Memory B cell (primary cell): ENCODE results near the gene PPP1R1B.

Experiments used
- ATAC-seq: fragments of 150-1000 bp; cut with Tn5 transposase; 2 replicates; pipeline ENCODE4 v1.10.0; 2021; ENCODE audit warnings: low read depth, mild to moderate bottlenecking, moderate library complexity
- DNase-seq, 2 donors: peaks; one replicate each; pipeline ENCODE4 v3.0.0; 2022; ENCODE audit warnings: low spot score in 2 of 2
- H3K27ac Mint-ChIP-seq: one replicate; pipeline ENCODE4 v1.8.0; 2022; ENCODE audit warnings: mild to moderate bottlenecking, moderate library complexity, mixed read lengths
- H3K27me3 Mint-ChIP-seq: one replicate; pipeline ENCODE4 v1.8.0; 2022; ENCODE audit warnings: mixed read lengths
- H3K36me3 Mint-ChIP-seq: one replicate; pipeline ENCODE4 v1.8.0; 2022; ENCODE audit warnings: mild to moderate bottlenecking, mixed read lengths
- H3K4me1 Mint-ChIP-seq: one replicate; pipeline ENCODE4 v1.8.0; 2022; ENCODE audit warnings: mixed read lengths
- H3K4me3 Mint-ChIP-seq: one replicate; pipeline ENCODE4 v1.8.0; 2022; ENCODE audit warnings: mild to moderate bottlenecking, moderate library complexity, mixed read lengths
- H3K9me3 Mint-ChIP-seq: one replicate; pipeline ENCODE4 v1.8.0; 2022; ENCODE audit warnings: mixed read lengths

The PPP1R1B gene

GRCh38 chr17:39627712-39628516 lies 1.2 kb downstream of the PPP1R1B start:
- H3K4me3 Mint-ChIP-seq: peak overlapping the region; percentile 16
- DNase-seq (no peak), ATAC-seq (no peak)
- no peaks in the 10 kb centered on the region for H3K9me3 Mint-ChIP-seq
- H3K36me3 Mint-ChIP-seq: no peaks in the 10 kb centered on the region
- no peak overlapping the region for H3K27ac Mint-ChIP-seq
- H3K4me1 Mint-ChIP-seq: peaks cover 20% of the 10 kb centered on the region
- H3K27me3 Mint-ChIP-seq: peaks cover 31% of the 10 kb centered on the region

- Mint-ChIP-seq H3K36me3 (no peaks in the 10 kb centered on the region), H3K27me3 (peaks cover 31% of the 10 kb centered on the region), H3K4me1 (peaks cover 19% of the 10 kb centered on the region)
Observed at GRCh38 chr17:39628655-39629493, 2.1 kb downstream of the PPP1R1B start.

GRCh38 chr17:39629494-39629880 lies 2.7 kb downstream of the PPP1R1B start:
- DNase-seq: no peak
- H3K9me3 Mint-ChIP-seq: no peaks in the 10 kb centered on the region
- peaks cover 31% of the 10 kb centered on the region for H3K27me3 Mint-ChIP-seq
- no peak overlapping the region for H3K4me3 Mint-ChIP-seq
- H3K36me3 Mint-ChIP-seq: no peaks in the 10 kb centered on the region
- no peak overlapping the region for H3K27ac Mint-ChIP-seq
- peaks cover 18% of the 10 kb centered on the region for H3K4me1 Mint-ChIP-seq
- no peak for ATAC-seq

More at GRCh38 chr17:39628655-39629493, 2.1 kb downstream of the PPP1R1B start:
- Mint-ChIP-seq H3K9me3 (no peaks in the 10 kb centered on the region), H3K27ac (no peak overlapping the region), H3K4me3 (no peak overlapping the region)
- ATAC-seq (no peak), DNase-seq (no peak)

- Mint-ChIP-seq H3K4me3 (no peak overlapping the region), H3K36me3 (no peaks in the 10 kb centered on the region), H3K4me1 (peaks cover 16% of the 10 kb centered on the region), H3K9me3 (no peaks in the 10 kb centered on the region), H3K27me3 (peaks cover 29% of the 10 kb centered on the region), H3K27ac (no peak overlapping the region)
- no peak for ATAC-seq
- DNase-seq: no peak
Observed at GRCh38 chr17:39629898-39630297, 3.1 kb downstream of the PPP1R1B start.

DNA sequence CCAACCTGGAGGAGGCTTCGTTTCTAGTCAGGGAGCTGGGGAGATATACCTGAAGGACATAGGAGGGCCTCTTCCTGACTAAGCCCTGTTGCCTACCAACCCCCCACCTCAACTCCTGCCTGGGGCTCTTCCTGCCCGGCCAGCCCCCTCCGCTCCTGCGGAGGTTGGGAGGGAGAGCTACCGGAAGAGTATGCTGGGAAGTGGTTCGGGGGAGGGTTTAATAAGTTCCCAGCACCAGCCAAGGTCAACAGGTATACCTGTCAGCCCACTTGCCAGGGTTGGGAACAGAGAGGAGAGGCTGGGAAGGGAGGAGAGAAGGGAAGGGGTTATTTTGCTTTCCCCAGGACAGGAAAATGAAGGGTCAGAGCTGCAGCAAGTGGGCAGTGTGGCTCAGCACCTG lies 4.7 kb downstream of the PPP1R1B start:
- DNase-seq: no peak
- ATAC-seq: no peak
- no peaks in the 10 kb centered on the region for H3K36me3 Mint-ChIP-seq
- H3K27me3 Mint-ChIP-seq: peaks cover 19% of the 10 kb centered on the region
- H3K27ac Mint-ChIP-seq: no peak overlapping the region
- H3K4me1 Mint-ChIP-seq: peaks cover 12% of the 10 kb centered on the region
- H3K9me3 Mint-ChIP-seq: no peaks in the 10 kb centered on the region
- H3K4me3 Mint-ChIP-seq: no peak overlapping the region

DNA sequence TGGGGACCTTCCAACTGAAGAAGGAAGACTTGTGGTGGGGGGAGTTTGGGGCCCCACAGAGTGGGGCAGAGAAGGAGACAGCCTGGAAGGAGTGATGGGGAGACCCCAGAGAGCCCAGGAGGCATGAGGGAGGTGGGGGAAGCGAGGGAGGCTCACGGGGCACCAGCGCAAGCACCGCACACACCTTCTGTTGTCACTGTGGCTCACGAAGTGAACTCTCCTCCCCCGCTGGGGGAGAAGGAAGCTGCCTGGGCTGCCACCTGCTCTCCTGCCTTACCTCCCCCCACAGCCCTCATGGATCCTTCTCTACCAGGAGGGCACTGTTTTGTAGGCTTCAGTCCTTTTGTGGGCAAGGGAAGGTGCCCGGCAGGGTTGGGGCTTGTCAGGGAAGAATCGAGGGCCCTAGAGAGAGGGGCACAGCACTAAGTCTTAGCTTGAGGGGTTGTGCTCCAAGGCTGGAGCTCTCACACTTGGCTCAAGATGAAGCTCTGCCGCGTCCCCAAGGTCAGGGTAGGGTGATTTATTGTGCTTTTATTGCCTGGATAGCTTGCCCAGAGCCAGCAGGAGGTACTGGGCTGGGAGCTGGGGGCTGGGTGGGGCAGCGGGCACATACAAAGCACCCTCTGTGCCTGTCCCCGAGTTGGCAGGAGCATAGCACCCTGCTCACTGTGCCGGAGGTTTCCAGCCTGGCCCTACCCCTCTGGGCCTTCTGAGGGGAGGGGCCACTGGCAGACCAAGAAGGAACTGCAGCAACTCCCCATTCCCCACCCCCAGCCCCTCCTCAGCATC lies 5.6 kb downstream of the PPP1R1B start:
- peaks cover 17% of the 10 kb centered on the region for H3K27me3 Mint-ChIP-seq
- no peak overlapping the region for H3K4me3 Mint-ChIP-seq
- H3K9me3 Mint-ChIP-seq: no peaks in the 10 kb centered on the region

DNA sequence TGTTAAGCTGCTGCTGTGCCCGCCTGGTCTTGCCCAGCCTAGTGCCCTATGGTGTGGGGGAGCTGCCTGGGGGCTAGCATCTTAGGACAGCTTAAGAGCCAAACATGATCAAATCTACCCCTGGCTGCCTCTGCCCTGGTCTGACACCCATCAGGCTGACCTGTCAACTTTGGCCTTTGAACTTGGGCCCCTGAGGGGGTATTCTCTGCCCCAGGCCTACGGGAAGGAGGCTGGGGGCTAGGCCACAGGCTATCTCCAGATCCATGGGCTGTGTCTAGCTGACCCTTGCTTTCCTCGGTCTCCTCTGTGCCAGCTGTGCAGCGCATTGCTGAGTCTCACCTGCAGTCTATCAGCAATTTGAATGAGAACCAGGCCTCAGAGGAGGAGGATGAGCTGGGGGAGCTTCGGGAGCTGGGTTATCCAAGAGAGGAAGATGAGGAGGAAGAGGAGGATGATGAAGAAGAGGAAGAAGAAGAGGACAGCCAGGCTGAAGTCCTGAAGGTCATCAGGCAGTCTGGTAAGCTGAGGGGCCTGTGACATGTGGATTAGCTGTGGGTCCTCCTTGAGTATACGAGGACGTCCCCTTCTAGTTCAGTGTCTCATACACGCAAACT lies 6.9 kb downstream of the PPP1R1B start:
- Mint-ChIP-seq H3K27ac (no peak overlapping the region), H3K36me3 (no peaks in the 10 kb centered on the region), H3K4me1 (peaks cover 21% of the 10 kb centered on the region), H3K4me3 (no peak overlapping the region), H3K9me3 (no peaks in the 10 kb centered on the region), H3K27me3 (peaks cover 11% of the 10 kb centered on the region)
- no peak for ATAC-seq
- no peak for DNase-seq

More for the DNA sequence above, 5.6 kb downstream of the PPP1R1B start:
- Mint-ChIP-seq H3K36me3 (no peaks in the 10 kb centered on the region), H3K4me1 (peaks cover 11% of the 10 kb centered on the region), H3K27ac (no peak overlapping the region)
- ATAC-seq (no peak), DNase-seq (no peak)

- ATAC-seq: no peak
- H3K36me3 Mint-ChIP-seq: no peaks in the 10 kb centered on the region
- no peak overlapping the region for H3K4me3 Mint-ChIP-seq
- no peak overlapping the region for H3K27ac Mint-ChIP-seq
- H3K9me3 Mint-ChIP-seq: no peaks in the 10 kb centered on the region
- DNase-seq: peak; percentile 40 to 44
- peaks cover 10% of the 10 kb centered on the region for H3K27me3 Mint-ChIP-seq
- H3K4me1 Mint-ChIP-seq: peaks cover 25% of the 10 kb centered on the region
Observed at GRCh38 chr17:39634384-39634871, 7.7 kb downstream of the PPP1R1B start.

GRCh38 chr17:39635614-39636176 lies 8.9 kb downstream of the PPP1R1B start:
- no peak for DNase-seq
- Mint-ChIP-seq H3K27me3 (peaks cover 9% of the 10 kb centered on the region), H3K4me3 (peak overlapping the region; percentile 86), H3K9me3 (no peaks in the 10 kb centered on the region), H3K4me1 (peaks cover 34% of the 10 kb centered on the region), H3K27ac (peak overlapping the region; percentile 53), H3K36me3 (no peaks in the 10 kb centered on the region)
- ATAC-seq: no peak

- peaks cover 36% of the 10 kb centered on the region for H3K4me1 Mint-ChIP-seq
- DNase-seq (no peak), ATAC-seq (peak; percentile 22)
- no peaks in the 10 kb centered on the region for H3K9me3 Mint-ChIP-seq
- H3K4me3 Mint-ChIP-seq: peak overlapping the region; percentile 86
- peak overlapping the region; percentile 53 for H3K27ac Mint-ChIP-seq
- H3K36me3 Mint-ChIP-seq: no peaks in the 10 kb centered on the region
- peaks cover 4% of the 10 kb centered on the region for H3K27me3 Mint-ChIP-seq
Observed at GRCh38 chr17:39636587-39636926, 9.8 kb downstream of the PPP1R1B start.

DNA sequence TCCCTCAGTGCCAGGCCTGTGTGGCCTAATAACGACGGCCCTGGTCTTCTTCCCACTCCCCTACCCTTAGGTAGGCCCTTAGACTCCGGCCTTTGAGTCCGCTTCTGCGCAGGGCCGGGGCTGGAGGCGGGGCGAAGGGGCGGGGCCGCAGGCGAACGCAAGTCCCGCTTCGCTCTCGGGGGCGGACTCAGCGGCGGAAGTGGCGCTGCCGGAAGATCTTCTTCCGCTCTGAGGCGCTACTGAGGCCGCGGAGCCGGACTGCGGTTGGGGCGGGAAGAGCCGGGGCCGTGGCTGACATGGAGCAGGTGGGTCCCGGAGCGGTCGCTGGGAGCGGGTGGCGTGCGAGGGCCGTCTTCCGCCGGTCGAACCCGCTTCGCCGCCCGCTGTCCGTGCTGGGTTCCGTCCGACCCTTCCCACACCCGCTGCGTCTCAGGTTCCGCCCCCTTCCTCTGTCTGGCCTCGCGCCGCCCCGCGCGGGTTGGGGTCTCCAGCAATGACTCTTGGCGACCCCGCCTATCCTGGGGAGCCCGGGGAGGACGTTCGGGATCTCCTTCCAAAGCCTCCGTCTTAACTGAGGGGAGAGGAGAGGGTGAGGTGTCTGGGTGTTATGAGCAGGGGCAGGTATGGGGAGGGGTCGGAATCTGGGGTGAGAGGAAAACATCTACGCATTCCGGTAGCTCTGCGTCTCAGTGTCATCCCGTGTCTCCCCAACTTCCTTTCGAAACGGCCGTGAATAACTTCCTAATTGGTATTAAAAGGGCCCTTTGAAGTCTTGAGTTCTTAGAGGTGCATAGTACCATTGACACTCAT lies 10.4 kb downstream of the PPP1R1B start, which contains the start of gene STARD3:
STARD3 (plus strand) TSS at position 218 of the 810 bp plus-strand sequence. CDS start 16,388 bp downstream, outside the sequence.
- ATAC-seq: peak; percentile 94
- Mint-ChIP-seq H3K27me3 (no peaks in the 10 kb centered on the region), H3K4me1 (peaks cover 37% of the 10 kb centered on the region), H3K4me3 (peak within 1 kb of the TSS; percentile 86), H3K9me3 (no peaks in the 10 kb centered on the region), H3K27ac (peak within 1 kb of the TSS; percentile 53), H3K36me3 (no peaks in the 10 kb centered on the region)
- DNase-seq: peak; percentile 85 to 87

- Mint-ChIP-seq H3K9me3 (no peaks in the 10 kb centered on the region), H3K36me3 (no peaks in the 10 kb centered on the region), H3K4me1 (peaks cover 43% of the 10 kb centered on the region), H3K27ac (peak overlapping the region; percentile 53), H3K4me3 (peak overlapping the region; percentile 86), H3K27me3 (no peaks in the 10 kb centered on the region)
- DNase-seq: no peak
- ATAC-seq: no peak
Observed at GRCh38 chr17:39638317-39638716, 11.6 kb downstream of the PPP1R1B start.
